OCI-LY1 (cell line): ENCODE data around the gene E2F3.

Experiments used
- EZH2 ChIP-seq: fragments of 200-600 bp; sonication (generic), shearing (Covaris generic); IDR thresholded peaks from 2 replicates; pipeline ENCODE4 v1.8.0; 2017; ENCODE audit warnings: borderline replicate concordance, mixed run types, mild to moderate bottlenecking, antibody characterized with exemption, low read length, moderate library complexity, mixed read lengths
- TF ChIP-seq, protein P1 (sequence below): fragments of 200-600 bp; sonication (generic), shearing (Covaris generic); IDR thresholded peaks from 2 replicates; pipeline ENCODE4 v1.5.1; 2017; ENCODE audit warnings: mild to moderate bottlenecking, antibody characterized with exemption, low read length, moderate library complexity, mixed read lengths

DNA sequence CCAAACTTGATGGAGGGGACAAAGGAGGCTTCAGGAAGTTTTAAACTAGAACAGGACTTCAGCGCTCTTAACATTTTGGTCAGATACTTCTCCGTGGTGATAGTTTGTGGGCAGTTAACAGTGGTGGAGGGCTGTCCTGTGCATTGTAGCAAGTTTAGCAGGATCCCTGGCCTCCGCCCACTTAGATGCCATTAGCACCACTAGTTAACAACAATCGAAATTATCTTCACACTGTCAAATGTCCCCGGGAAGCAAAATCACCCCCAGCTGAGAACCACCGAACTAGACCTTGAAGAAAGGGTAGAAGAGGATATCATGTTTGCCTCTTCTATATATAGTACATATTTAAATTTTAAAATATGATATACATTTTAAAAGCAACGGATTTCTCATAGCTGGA, 13.6 kb downstream of the E2F3 start:
- TF ChIP-seq, protein P1, sequence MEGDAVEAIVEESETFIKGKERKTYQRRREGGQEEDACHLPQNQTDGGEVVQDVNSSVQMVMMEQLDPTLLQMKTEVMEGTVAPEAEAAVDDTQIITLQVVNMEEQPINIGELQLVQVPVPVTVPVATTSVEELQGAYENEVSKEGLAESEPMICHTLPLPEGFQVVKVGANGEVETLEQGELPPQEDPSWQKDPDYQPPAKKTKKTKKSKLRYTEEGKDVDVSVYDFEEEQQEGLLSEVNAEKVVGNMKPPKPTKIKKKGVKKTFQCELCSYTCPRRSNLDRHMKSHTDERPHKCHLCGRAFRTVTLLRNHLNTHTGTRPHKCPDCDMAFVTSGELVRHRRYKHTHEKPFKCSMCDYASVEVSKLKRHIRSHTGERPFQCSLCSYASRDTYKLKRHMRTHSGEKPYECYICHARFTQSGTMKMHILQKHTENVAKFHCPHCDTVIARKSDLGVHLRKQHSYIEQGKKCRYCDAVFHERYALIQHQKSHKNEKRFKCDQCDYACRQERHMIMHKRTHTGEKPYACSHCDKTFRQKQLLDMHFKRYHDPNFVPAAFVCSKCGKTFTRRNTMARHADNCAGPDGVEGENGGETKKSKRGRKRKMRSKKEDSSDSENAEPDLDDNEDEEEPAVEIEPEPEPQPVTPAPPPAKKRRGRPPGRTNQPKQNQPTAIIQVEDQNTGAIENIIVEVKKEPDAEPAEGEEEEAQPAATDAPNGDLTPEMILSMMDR: no peak
- TF ChIP-seq EZH2: no peak
